ENCODE measurements around the gene PLD3. TPM values are rescaled to one million over a fixed set of nuclear protein-coding genes. Genes with fewer than 3 reads are reported as not detected.

The PLD3 gene
- total and polyA plus RNA-seq, 9 donors, result 120 to 301 (median 209) TPM

- no peaks in the 10 kb centered on the region for H3K9me3 ChIP-seq
- no peak overlapping the region for H3K27ac ChIP-seq
- H3K4me3 ChIP-seq, result no peak overlapping the region
- no peak for DNase-seq
- TF ChIP-seq EP300 (IDR thresholded peaks at IDR 0.05) (no peak), POLR2A (IDR thresholded peaks at IDR 0.05) (no peak)
- TF ChIP-seq, protein P1, sequence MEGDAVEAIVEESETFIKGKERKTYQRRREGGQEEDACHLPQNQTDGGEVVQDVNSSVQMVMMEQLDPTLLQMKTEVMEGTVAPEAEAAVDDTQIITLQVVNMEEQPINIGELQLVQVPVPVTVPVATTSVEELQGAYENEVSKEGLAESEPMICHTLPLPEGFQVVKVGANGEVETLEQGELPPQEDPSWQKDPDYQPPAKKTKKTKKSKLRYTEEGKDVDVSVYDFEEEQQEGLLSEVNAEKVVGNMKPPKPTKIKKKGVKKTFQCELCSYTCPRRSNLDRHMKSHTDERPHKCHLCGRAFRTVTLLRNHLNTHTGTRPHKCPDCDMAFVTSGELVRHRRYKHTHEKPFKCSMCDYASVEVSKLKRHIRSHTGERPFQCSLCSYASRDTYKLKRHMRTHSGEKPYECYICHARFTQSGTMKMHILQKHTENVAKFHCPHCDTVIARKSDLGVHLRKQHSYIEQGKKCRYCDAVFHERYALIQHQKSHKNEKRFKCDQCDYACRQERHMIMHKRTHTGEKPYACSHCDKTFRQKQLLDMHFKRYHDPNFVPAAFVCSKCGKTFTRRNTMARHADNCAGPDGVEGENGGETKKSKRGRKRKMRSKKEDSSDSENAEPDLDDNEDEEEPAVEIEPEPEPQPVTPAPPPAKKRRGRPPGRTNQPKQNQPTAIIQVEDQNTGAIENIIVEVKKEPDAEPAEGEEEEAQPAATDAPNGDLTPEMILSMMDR (IDR thresholded peaks at IDR 0.05), result no peak
- intact Hi-C loops (cut with DNase I), result no loop called here
- H3K27me3 ChIP-seq, result no peaks in the 10 kb centered on the region
- no peaks in the 10 kb centered on the region for H3K36me3 ChIP-seq
- H3K4me1 ChIP-seq (ENCODE audit: insufficient read depth), result peaks cover 2% of the 10 kb centered on the region
- 71 to 88% (median 78%) methylated on average over 3 of the region's 3 CpGs for WGBS, 3 donors
These were observed 40.0 kb downstream of the PLD3 start for GRCh38 chr19:40388481-40388880.

- peak in 1 of 5 donors; percentile 18 for DNase-seq
- intact Hi-C loops (cut with DNase I), result no loop called here
- H3K9me3 ChIP-seq, result no peaks in the 10 kb centered on the region
- no peaks in the 10 kb centered on the region for H3K36me3 ChIP-seq
- no peak overlapping the region for H3K4me3 ChIP-seq
- no peaks in the 10 kb centered on the region for H3K27me3 ChIP-seq
- 93 to 95% (median 95%) methylated on average over 33 of the region's 33 CpGs for WGBS, 3 donors
- peaks cover 2% of the 10 kb centered on the region for H3K4me1 ChIP-seq (ENCODE audit: insufficient read depth)
- H3K27ac ChIP-seq, result no peak overlapping the region
- TF ChIP-seq POLR2A (IDR thresholded peaks at IDR 0.05) (no peak), EP300 (IDR thresholded peaks at IDR 0.05) (no peak)
- TF ChIP-seq, protein P1 (IDR thresholded peaks at IDR 0.05), result no peak
These were observed 41.0 kb downstream of the PLD3 start for GRCh38 chr19:40389404-40390083.

DNA sequence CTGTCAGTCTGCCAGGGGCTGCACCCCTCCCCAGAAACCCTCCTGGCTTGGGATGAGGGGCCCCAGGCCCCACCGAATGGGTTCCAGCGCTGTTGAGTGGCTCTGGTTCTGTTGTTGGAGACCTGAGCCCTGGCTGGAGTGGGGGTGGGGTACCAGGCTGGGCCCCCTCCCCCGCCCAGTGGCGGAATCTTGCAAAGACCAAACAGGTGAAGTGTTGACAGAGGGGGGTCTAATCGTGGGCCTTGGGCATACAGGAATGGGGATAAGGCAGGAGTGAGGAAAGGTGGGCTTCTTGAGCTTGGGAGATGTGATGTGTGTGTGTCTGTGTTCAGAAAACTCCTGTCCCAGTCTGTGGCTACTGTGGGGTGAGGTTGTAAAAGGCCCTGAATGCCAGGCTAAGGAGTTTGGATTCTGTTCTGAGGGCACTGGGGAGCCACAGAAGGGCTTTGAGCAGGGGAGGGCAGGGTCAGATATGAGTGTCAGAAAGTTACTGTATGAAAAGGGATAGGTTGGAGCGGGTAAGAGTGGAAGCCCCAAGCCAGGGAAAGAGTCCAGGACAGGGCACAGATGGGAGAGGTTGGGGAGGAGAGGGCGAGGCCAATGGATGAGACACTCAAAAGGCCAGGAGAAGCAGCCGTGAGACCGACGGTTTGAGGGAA lies 41.7 kb downstream of the PLD3 start, which contains the start of gene HIPK4:
TSS of gene HIPK4 (minus strand) at position 98 of the 659 bp plus-strand sequence. CDS start 279 bp downstream, outside the sequence.
- no peak for TF ChIP-seq POLR2A (IDR thresholded peaks at IDR 0.05)
- TF ChIP-seq EP300 (IDR thresholded peaks at IDR 0.05), result no peak
- TF ChIP-seq, protein P1 (IDR thresholded peaks at IDR 0.05), result no peak
- no peaks in the 10 kb centered on the region for H3K27me3 ChIP-seq
- no peak within 1 kb of the TSS for H3K4me3 ChIP-seq
- no peaks in the 10 kb centered on the region for H3K9me3 ChIP-seq
- no peaks in the 10 kb centered on the region for H3K36me3 ChIP-seq
- 81 to 87% (median 83%) methylated on average over 10 of the region's 10 CpGs for whole genome bisulfite sequencing, 3 donors
- DNase-seq, result no peak
- H3K4me1 ChIP-seq (ENCODE audit: insufficient read depth), result peaks cover 2% of the 10 kb centered on the region
- intact Hi-C loops (cut with DNase I), result no loop called here
- no peak within 1 kb of the TSS for H3K27ac ChIP-seq

- intact Hi-C loops (cut with DNase I), result no loop called here
- DNase-seq, result no peak
- Histone ChIP-seq H3K4me1 (ENCODE audit: insufficient read depth) (peaks cover 2% of the 10 kb centered on the region), H3K27ac (no peak overlapping the region), H3K4me3 (no peak overlapping the region), H3K9me3 (no peaks in the 10 kb centered on the region), H3K27me3 (no peaks in the 10 kb centered on the region), H3K36me3 (no peaks in the 10 kb centered on the region)
- TF ChIP-seq POLR2A (IDR thresholded peaks at IDR 0.05) (no peak), EP300 (IDR thresholded peaks at IDR 0.05) (no peak)
- TF ChIP-seq, protein P1 (IDR thresholded peaks at IDR 0.05), result no peak
- whole genome bisulfite sequencing, 3 donors, result 62 to 77% (median 72%) methylated on average over 8 of the region's 8 CpGs
These were observed 43.6 kb downstream of the PLD3 start for GRCh38 chr19:40392123-40392522.
